Panc1 (cell line): ENCODE data around the gene DTX3.

Experiments used
- POLR2AphosphoS5 ChIP-seq: IDR thresholded peaks from 2 replicates; pipeline ENCODE4 v1.6.1; 2012; ENCODE audit warnings: mild to moderate bottlenecking, low read depth, low read length, moderate library complexity
- SIN3A ChIP-seq: IDR thresholded peaks from 2 replicates; pipeline ENCODE4 v1.6.1; 2012; ENCODE audit warnings: low read depth, mild to moderate bottlenecking, low read length, moderate library complexity, borderline replicate concordance; ENCODE audit not compliant: insufficient read depth
- TF ChIP-seq, protein P1 (sequence below): fragments of 450-650 bp; IDR thresholded peaks from 2 replicates; pipeline ENCODE4 v1.5.1; 2017; ENCODE audit warnings: mild to moderate bottlenecking

DNA sequence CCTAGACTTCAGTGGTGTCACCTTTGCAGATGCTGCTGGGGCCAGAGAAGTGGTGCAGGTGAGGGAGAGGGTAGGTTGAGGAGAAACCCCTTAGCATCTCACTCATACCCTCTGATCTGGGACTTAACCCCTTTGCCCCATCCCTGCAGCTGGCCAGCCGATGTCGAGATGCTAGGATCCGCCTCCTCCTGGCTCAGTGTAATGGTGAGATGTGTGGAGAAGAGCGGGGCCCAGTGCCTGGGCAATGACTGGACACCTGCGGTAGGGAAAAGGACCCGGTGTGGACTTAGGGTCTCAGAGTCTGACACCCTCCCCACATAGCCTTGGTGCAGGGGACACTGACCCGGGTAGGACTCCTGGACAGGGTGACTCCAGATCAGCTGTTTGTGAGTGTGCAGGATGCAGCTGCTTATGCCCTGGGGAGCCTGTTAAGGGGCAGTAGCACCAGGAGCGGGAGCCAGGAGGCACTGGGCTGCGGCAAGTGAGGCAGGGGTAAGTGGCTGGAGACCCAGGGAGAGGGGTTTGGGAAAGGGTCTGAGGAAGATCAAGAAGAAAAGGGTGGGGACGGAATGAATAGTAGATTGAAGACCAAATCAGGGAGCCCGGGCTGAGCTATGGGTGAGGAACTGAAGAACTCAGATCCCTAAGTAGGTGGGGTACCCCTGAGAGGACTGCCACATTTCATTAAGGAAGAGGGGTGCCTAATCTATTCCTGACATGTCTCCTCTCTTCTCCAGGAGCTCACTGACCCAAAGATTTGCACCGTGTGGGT is 20.8 kb downstream of the DTX3 start:
- TF ChIP-seq, protein P1, sequence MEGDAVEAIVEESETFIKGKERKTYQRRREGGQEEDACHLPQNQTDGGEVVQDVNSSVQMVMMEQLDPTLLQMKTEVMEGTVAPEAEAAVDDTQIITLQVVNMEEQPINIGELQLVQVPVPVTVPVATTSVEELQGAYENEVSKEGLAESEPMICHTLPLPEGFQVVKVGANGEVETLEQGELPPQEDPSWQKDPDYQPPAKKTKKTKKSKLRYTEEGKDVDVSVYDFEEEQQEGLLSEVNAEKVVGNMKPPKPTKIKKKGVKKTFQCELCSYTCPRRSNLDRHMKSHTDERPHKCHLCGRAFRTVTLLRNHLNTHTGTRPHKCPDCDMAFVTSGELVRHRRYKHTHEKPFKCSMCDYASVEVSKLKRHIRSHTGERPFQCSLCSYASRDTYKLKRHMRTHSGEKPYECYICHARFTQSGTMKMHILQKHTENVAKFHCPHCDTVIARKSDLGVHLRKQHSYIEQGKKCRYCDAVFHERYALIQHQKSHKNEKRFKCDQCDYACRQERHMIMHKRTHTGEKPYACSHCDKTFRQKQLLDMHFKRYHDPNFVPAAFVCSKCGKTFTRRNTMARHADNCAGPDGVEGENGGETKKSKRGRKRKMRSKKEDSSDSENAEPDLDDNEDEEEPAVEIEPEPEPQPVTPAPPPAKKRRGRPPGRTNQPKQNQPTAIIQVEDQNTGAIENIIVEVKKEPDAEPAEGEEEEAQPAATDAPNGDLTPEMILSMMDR, result no peak
- TF ChIP-seq POLR2AphosphoS5 (no peak), SIN3A (no peak)
